Hepatocyte (in vitro differentiated cells): ENCODE measurements around the gene WDFY2.

Source experiments
- EZH2 ChIP-seq: fragments of 200-600 bp; sonication (generic); IDR thresholded peaks from 2 replicates; pipeline ENCODE4 v1.6.1; 2016; ENCODE audit warnings: antibody characterized with exemption, mild to moderate bottlenecking, borderline replicate concordance
- EZH2phosphoT487 ChIP-seq: fragments of 200-600 bp; sonication (generic); IDR thresholded peaks from one replicate; pipeline ENCODE4 v1.6.1; 2018; ENCODE audit warnings: antibody characterized with exemption, mild to moderate bottlenecking, low read depth, moderate library complexity; ENCODE audit not compliant: unreplicated experiment, severe bottlenecking
- TF ChIP-seq, protein P1 (sequence below): fragments of 200-600 bp; sonication (generic); IDR thresholded peaks from 2 replicates; pipeline ENCODE4 v1.5.1; 2016; ENCODE audit warnings: antibody characterized with exemption, mild to moderate bottlenecking; ENCODE audit not compliant: poor library complexity

DNA sequence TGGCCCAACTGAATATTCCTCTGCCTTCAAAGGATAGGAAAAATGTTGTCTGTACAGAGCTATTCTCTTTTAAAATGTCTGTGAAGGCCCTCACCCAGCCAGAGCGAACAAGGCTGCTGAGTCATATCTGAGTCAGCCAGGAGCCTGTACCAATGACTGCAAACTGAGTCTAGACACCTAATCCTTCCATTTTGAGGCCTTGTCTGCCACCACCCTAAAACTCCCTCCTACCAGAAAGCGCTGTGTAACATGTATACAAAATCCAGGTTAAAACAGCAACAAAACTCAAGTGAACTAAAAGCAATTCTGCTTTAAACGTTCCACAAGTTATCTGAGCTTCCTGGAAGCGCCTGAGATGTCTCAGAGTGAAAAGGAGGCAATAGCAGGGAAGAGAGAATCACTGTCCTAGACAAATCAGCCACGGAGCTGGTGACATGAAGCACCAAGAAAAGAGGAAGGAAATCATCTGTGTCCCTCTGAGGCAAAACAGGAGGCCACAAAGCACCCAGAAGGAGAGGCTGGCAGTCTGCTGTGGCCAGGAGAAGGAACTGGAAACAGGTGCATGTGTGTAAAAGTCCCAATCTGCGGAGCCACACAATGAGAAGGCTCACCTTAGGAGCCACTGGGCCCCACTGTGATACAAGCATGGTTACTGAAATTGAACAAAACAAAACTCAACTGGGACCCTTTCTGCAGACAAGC is 209.5 kb downstream of the WDFY2 start:
- TF ChIP-seq, protein P1, sequence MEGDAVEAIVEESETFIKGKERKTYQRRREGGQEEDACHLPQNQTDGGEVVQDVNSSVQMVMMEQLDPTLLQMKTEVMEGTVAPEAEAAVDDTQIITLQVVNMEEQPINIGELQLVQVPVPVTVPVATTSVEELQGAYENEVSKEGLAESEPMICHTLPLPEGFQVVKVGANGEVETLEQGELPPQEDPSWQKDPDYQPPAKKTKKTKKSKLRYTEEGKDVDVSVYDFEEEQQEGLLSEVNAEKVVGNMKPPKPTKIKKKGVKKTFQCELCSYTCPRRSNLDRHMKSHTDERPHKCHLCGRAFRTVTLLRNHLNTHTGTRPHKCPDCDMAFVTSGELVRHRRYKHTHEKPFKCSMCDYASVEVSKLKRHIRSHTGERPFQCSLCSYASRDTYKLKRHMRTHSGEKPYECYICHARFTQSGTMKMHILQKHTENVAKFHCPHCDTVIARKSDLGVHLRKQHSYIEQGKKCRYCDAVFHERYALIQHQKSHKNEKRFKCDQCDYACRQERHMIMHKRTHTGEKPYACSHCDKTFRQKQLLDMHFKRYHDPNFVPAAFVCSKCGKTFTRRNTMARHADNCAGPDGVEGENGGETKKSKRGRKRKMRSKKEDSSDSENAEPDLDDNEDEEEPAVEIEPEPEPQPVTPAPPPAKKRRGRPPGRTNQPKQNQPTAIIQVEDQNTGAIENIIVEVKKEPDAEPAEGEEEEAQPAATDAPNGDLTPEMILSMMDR, result no peak
- TF ChIP-seq EZH2, result no peak
- no peak for TF ChIP-seq EZH2phosphoT487
